NCI-H2196 (cell line): ENCODE data around the gene SNX32.
"Not testable (repeated sequence)": the region's sequence is repeated elsewhere in the genome, so short reads cannot be mapped to it uniquely, and the experiment has no call there.

ENCODE experiments used
- DNase-seq: peaks from one replicate; lab custom pipeline; 2025; ENCODE audit not compliant: unreplicated experiment; lab: John Stamatoyannopoulos, UW

Gene SNX32

DNA sequence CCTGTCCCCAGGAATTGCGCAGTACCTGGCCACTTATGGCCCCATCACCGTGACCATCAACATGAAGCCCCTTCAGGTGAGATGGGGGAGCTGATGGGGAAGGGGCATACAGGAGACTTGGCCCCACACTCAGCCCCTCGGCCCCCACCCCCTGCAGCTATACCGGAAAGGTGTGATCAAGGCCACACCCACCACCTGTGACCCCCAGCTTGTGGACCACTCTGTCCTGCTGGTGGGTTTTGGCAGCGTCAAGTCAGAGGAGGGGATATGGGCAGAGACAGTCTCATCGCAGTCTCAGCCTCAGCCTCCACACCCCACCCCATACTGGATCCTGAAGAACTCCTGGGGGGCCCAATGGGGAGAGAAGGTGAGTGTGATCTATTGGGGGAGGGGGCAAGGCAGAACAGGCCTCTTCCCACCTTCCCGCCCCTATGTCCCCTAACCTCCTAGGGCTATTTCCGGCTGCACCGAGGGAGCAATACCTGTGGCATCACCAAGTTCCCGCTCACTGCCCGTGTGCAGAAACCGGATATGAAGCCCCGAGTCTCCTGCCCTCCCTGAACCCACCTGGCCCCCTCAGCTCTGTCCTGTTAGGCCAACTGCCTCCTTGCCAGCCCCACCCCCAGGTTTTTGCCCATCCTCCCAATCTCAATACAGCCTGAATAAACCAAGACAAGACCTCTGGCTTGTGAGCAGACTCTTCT is 49.4 kb downstream of the SNX32 start:
- no peak for DNase-seq

DNA sequence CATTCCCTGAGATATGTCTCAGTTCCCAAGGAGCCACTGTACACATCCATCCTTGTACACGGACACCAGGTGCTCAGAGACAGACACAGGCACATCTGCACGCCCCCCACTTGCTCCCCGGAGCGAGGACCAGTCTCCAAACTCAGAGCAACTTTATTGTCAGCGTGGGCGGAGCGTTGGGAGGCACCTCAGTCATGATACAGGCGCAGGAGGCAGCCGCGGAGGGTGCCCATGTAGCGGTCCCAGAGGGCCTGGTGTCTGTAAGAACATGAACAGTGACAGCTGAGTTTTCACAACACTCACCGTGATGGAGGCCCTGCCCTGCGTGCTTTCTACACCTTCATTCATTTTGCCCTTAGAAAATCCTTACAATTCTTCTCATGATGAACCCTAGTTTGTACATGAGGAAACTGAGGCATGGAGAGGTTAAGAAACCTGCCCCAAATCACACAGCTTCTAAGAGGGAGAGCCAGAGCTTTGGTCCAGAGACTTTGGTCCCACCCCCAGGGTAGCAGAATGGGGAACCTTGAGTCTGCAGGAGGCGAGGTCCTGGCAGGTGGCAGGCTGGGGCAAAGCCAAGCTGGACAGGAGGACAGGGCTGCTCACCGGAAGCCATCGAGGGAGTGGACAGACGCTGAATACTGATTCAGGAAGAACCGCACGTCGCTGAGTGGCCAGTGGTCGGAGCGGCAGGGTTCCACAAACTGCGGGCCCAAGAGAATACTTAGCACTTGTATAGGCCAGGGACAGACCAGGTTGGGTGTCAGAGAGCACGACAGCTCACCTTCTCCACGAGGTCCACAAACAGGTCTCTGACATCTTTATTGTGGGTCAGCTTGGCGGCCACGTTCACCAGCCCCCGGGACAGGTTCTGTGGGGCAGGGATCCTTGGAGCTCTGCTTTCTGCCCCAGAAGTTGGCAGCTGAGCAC is 50.3 kb downstream of the SNX32 start:
- no peak for DNase-seq

DNA sequence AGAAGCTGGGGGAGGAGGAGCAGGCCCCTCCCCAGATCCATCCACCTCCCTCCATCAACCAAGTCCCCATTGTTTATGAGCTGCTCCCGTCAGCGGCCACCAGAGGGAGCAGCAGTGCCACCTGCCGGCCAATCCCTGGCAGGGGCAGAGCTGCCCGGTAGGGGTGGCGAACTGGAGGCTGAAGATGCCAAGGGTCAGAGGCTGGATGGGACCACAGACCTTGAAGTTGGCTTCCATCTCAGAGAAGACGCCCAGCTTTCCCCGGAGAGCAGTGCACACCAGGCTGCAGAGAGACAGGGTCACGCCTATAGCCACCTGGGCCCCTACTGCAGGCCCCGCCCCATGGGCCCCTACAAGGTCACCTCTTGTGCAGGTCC is 50.9 kb downstream of the SNX32 start:
- DNase-seq, result peak; percentile 81

DNA sequence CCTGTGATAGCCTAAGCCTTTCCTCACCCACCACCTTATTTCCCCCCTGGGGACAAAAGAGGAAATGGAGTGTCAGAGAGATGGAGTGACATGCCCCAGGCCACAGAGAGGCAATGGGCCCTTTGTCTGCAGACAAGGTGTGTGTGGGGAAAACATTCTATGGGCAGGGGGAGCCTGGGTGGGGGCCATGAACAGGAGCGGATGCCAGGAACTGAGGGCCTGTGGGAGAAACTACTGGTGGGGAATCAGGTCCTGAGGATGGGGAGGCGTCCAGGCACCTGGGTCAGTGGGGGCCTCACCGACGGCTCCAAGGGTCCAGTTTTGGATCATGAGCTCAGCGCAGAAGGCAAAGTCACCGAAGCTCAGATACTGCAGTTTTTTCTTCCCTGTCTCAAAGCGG is 51.5 kb downstream of the SNX32 start:
- DNase-seq, result no peak

DNA sequence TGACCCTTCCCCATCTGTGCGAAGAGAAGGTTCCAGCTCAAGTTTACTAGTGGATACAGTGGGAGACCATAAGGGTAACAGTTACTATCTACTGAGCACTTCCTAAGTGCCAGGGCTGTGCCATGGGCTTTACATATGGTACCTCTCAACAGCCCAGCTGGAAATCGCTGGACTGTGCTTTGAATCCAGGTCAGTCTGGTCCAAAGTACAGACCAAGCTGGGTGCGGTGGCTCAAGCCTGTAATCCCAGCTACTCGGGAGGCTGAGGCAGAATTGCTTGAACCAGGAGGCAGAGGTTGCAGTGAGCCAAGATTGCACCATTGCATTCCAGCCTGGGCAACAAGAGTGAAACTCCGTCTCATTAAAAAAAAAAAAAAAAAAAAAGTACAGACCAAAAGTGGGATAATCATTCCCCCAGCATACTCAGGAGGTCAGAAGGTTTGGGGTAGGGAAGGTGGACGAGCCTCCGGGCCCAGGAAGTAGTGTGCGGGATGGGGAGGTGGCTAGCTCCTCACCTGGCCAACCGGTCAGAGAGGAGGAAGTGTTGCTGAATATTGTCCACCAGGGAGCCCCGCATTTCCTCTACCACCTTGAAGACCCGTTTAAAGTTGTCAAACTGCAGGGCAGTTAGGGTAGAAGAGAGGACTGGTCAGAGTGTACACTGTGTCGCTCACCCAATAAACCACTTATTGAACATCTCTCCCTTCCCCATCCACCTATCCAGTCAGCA is 52.2 kb downstream of the SNX32 start:
- DNase-seq, result no peak

DNA sequence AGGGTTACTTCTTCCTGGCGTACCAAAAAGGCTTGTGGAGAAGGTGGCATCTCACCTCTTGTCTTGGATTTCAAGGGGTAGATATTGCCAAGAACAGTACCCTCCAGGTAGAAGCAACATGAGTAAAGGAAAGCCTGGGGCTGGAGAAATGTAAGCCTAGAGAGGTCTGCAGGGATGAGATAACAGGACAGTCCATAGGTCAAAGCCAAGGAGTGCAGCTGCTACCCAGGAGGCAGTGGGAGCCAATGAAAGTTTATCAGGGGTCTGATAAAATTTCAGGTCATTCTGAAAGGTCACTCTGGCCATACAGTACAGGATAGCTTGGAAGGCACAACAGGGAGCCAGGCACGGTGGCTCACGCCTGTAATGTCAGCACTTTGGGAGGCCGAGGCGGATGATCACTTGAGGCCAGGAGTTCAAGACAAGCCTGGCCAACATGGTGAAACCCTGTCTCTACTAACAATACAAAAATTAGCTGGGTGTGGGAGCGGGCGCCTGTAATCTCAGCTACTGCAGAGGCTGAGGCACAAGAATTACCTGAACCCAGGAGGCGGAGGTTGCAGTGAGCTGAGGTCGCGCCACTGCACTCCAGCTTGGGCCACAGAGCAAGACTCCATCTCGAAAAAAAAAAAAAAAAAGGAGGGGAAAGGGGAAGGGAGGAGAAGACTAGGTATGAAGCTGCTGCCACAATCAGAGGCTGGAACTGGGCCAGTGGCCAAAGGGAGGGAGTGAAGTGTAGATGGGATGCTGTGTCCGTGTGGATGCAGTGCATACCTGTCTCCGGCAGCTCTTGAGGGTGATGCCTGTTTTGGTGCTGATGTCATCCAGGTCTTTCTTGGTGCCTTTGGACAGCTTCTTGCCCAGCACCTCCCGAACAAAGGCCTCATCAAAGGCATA is 53.3 kb downstream of the SNX32 start:
- no peak for DNase-seq

DNA sequence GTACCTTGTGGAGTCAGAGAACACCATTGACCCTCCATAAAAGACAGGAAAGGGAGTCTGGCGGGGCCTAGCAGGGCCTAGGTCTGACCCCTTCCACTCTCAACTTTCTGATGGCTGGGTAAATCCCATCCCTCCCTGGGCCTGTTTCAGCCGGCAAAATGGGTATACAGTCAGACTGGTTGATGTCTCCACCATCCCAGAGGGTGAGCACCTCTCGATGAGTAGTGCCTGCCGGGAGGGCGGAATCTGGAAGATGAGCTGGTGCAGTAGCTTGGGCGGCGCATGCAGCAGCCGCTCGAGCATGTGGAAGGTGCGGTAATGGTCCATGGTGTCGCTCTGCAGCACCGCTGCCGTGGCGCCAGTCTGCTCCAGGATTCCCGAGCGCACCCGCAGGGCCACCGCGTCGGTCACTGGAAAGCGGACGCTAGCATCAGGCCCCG is 54.0 kb downstream of the SNX32 start:
- no peak for DNase-seq

DNA sequence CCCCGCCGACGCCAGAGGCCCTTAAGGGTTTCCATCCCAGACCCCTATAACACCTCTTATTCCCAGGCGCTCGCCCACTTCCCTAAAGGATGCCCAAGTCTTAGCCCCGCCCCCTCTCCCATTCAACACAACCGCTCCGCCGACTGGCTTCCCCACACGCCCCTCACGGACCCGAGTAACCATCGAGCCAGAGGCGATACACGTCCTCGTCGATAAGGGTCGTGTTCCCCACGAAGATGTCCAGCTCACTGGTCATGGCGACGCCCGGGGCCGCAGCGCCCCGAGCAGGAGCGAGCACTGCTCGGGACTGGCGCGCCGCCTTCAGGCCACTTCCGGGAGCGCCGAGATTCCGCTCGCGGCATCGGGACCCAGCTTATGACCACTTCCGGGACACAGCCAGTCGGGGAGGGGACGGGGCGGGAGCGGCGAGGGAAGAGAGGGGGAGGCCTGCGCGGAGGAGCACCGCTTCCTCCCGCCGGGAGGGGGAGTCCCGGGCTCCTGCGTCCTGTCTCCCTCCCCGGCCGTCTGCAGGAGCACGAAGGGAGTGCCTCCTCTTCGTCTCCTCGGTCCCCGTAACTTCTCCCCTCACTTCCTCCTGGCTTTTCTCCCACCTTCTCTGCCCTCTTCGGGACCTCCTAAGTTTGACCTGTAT is 54.5 kb downstream of the SNX32 start, which contains the start of gene FIBP:
TSS of gene FIBP (minus strand) at position 309 of the 652 bp plus-strand sequence. CDS start at position 256, 53 bp downstream.
- DNase-seq, result peak; percentile 97

DNA sequence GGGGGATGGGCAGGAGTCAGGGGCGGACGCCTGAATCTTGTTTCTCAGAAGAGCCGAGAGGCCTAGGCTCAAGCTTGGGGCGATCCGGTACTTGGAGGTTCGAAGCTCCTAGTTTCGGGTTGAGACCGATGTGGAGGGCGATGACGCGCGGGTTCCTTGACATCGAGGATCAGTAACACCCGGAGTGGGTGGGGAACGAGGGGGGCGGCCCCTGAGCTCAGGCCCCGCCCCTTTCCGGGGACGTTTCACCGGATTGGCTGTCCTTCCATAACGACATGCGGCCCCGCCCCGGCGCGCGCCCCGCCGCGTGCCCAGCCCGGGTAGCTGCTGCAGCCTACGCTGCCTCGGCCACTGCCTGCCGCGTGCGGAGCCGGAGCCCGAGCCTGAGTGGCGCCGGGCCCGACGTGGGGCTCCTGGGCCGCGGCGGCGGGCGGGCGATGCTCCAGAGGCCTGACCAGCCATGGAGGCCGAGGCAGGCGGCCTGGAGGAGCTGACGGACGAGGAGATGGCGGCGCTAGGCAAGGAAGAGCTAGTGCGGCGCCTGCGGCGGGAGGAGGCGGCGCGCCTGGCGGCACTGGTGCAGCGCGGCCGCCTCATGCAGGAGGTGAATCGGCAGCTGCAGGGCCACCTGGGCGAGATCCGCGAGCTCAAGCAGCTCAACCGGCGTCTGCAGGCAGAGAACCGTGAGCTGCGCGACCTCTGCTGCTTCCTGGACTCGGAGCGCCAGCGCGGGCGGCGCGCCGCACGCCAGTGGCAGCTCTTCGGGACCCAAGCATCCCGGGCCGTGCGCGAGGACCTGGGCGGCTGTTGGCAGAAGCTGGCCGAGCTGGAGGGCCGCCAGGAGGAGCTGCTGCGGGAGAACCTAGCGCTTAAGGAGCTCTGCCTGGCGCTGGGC is 56.8 kb downstream of the SNX32 start, which contains the start of gene CCDC85B:
TSS of gene CCDC85B (plus strand) at position 350 of the 895 bp plus-strand sequence. CDS start at position 461, 111 bp downstream.
- DNase-seq, result peak; percentile 96

DNA sequence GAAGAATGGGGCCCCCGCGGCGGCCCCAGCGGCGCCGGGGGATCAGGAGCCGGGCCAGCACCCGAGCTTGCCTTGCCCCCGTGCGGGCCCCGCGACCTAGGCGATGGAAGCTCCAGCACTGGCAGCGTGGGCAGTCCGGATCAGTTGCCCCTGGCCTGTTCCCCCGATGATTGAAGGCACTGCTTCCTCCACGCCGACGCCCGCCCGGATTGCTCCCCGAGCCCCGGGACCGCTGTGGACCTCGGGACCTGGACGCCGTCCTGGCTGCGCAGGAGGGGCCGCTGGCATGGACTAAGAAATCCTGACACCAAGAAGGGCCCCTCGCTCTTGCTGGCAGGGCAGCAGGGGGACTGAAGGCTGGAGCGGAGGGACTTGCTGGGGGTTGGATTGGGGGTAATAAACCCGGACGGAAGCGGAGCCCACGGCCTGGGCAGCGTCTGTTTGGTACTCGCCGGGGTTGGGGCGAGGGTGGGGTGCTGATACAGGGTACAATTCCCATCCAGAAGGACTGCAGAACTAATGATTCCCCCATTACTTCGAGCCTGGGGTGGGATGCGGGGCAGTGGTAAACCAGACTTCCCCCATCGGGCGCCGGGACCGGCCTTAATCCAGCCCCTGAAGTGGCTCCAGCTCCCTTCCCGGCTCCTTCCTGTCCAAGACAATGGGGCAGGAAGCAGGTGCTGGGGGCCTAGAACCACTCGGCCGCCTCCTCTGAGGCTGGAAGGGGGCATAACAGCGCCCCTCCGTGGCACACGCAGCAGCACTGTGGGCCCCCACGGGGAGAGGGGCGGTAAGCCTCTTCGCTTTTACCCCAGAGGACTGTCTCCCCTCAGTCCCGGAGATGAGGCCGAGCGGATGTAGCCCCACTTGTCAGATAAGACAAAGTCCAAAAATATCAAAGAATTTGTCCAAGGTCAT is 57.7 kb downstream of the SNX32 start:
- DNase-seq, result no peak

DNA sequence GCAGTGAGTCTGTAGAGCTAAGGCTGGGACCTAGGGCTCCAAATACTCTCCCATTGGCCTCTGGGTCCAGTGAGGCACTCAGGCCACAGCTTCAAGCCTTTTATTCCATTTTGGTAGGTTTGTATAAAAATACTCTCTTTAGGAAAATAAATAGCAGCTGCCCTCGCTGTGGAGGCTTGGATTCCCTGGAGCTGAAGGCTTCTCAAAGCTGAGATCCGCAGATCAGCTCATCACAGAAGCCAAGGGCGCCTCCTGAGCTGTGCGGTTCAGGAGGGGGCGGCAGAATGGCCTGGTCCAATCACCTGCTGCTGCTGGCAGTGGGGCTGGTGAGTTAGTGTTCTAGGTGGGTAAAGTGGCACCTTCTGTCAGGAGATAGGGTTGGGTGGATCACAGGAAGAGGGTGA is 58.4 kb downstream of the SNX32 start:
- DNase-seq, result not testable (repeated sequence)

DNA sequence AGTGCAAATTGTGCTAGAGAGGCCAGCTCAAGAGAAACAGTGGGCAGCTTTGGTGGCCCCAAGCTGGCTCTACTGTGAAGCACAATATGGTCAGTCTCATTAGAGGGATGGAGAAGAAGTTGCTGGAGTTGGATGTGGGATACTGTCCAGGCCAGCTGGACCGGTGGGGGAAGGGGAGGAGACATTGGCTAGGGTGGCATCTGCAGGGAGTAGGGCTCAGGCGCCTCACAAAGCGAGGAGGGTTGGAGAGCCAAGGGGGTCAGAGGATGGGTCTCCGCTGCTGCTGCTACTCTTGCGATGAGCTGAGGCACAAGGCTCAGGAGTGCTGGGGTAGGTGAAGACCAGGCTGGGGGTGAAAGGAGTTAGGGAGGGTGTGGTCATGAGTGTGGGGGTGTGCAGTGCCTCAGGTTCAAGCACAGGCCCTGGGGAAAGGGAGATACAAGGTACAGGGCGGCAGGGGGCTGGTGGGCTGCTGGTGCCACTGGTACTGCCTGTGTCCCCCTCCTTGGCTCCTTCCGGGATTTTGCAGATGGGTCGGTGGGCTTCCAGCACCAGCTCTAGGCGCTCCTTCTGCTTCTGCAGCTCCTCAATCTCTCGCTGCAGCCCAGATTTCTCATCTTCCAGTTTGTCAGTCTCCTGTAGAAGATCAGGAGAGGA is 59.0 kb downstream of the SNX32 start:
- DNase-seq, result no peak

DNA sequence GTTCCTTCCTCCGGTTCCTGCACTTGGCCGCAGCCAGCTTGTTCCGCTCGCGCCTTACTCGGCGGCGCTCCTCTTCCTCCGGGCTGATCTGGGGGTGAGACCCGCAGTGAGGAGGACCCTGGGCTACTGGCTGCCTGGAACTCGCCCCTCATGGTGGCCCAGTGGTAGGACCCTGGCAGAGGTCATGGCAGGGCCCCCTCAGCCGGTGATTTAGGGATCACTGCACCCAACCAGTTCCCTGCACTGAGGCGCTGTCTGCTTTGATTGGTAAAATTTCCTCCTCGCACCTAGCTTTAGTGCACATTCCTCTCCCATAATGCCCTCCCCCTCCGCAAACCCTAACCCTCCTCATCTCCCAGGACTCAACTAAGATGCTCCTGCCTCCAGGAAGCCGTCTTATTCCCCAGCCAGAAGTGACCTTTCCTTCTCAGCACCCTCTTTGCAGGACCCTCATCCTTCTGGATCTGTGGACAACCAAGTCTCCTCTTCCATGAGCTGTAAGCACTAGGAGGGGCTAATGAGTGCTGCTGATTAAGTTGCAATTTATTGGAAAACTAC is 60.4 kb downstream of the SNX32 start:
- DNase-seq, result no peak

DNA sequence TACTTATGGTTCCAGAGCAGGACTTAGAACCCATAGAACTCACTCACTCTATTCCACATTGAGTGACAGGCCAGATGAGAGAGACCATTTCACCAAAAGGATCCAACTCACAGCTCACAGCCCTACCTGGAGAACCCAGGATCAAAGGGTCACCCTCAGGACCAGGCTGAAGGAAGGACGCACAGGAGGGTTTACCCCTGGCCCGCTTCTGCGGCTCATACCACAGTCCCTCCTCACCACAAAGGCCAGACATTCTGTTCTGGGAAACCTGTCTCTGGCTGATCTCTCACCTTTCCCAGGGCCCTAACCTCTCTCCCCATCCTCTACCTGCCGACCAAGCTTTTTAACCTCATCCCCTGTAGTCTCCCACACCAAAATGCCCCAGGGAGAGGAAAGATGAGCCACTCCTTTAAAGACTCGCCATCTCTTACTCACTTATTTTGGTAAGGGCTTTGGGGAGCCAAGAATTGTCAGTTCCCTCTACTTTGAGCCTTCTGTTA is 61.8 kb downstream of the SNX32 start:
- DNase-seq, result no peak

DNA sequence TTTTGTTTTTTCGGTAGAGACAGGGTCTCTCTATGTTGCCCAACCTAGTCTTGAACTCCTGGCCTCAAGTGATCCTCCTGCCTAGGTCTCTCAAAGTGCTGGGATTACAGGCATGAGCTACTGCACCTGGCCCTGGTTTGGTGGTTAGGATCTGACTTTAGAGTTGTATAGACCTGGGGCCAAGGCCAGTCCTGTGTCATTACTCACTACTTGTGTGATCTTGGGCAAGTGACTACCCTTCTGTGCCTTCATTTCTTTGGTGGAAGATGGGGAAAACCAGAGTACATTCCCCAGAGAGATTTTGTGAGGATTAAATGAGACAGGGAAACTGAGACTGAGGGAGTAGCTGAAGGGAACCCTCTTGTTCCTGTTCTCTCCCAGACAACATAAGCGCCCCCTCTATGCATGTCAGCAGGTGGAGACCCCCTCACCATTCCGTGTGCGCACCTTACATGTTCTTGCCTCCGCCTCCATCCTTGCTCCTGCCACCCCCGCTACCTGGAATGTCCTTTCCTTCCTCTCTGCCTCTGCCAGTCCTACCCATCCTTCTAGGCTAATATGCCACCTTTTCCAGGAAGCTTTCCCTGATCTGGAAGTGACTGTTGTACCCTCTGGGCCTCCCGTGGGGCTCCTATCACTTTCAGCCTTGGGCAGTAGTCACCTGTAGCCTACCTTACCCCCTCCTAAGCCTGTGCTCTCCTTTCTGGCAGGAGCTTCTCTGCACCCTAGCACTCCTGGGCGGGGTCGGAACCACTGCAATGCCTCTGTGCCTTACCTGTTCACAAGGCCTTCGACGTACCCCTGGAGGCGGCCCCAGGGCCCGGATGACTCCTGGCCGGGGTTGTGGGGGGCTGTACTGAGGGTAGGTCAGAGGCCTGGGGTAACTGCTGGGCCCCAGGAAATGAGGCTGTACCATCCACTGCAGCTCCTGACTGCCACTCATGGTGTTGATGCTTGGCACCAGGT is 62.6 kb downstream of the SNX32 start:
- DNase-seq, result no peak
